DOHH2 (cell line): ENCODE data around the gene LYPD5.

ENCODE experiments used
- EZH2phosphoT487 ChIP-seq: fragments of 200-600 bp; sonication (generic); IDR thresholded peaks from 2 replicates; pipeline ENCODE4 v1.6.1; 2017; ENCODE audit warnings: borderline replicate concordance, mild to moderate bottlenecking, antibody characterized with exemption, low read length, moderate library complexity, mixed read lengths
- TF ChIP-seq, protein P1 (sequence below): fragments of 200-600 bp; sonication (generic); IDR thresholded peaks from one replicate; pipeline ENCODE4 v1.5.1; 2014; ENCODE audit warnings: antibody characterized with exemption, mild to moderate bottlenecking, low read depth, low read length; ENCODE audit not compliant: poor library complexity, severe bottlenecking

GRCh38 chr19:43749152-43749551 is 53.1 kb downstream of the LYPD5 start:
- TF ChIP-seq, protein P1, sequence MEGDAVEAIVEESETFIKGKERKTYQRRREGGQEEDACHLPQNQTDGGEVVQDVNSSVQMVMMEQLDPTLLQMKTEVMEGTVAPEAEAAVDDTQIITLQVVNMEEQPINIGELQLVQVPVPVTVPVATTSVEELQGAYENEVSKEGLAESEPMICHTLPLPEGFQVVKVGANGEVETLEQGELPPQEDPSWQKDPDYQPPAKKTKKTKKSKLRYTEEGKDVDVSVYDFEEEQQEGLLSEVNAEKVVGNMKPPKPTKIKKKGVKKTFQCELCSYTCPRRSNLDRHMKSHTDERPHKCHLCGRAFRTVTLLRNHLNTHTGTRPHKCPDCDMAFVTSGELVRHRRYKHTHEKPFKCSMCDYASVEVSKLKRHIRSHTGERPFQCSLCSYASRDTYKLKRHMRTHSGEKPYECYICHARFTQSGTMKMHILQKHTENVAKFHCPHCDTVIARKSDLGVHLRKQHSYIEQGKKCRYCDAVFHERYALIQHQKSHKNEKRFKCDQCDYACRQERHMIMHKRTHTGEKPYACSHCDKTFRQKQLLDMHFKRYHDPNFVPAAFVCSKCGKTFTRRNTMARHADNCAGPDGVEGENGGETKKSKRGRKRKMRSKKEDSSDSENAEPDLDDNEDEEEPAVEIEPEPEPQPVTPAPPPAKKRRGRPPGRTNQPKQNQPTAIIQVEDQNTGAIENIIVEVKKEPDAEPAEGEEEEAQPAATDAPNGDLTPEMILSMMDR: no peak
- no peak for TF ChIP-seq EZH2phosphoT487
